Ishikawa (cell line): ENCODE data around the gene TNFRSF4.

Experiments
- YY1 ChIP-seq: IDR thresholded peaks from 2 replicates; pipeline ENCODE4 v1.6.1; 2012; ENCODE audit warnings: low read depth
- TF ChIP-seq, protein P1 (sequence below): IDR thresholded peaks from 2 replicates; pipeline ENCODE4 v1.6.1; 2012; ENCODE audit warnings: low read depth, mild to moderate bottlenecking

GRCh38 chr1:1236176-1236763 is 22.3 kb upstream of the TNFRSF4 start:
- TF ChIP-seq, protein P1, sequence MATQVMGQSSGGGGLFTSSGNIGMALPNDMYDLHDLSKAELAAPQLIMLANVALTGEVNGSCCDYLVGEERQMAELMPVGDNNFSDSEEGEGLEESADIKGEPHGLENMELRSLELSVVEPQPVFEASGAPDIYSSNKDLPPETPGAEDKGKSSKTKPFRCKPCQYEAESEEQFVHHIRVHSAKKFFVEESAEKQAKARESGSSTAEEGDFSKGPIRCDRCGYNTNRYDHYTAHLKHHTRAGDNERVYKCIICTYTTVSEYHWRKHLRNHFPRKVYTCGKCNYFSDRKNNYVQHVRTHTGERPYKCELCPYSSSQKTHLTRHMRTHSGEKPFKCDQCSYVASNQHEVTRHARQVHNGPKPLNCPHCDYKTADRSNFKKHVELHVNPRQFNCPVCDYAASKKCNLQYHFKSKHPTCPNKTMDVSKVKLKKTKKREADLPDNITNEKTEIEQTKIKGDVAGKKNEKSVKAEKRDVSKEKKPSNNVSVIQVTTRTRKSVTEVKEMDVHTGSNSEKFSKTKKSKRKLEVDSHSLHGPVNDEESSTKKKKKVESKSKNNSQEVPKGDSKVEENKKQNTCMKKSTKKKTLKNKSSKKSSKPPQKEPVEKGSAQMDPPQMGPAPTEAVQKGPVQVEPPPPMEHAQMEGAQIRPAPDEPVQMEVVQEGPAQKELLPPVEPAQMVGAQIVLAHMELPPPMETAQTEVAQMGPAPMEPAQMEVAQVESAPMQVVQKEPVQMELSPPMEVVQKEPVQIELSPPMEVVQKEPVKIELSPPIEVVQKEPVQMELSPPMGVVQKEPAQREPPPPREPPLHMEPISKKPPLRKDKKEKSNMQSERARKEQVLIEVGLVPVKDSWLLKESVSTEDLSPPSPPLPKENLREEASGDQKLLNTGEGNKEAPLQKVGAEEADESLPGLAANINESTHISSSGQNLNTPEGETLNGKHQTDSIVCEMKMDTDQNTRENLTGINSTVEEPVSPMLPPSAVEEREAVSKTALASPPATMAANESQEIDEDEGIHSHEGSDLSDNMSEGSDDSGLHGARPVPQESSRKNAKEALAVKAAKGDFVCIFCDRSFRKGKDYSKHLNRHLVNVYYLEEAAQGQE = no peak
- no peak for TF ChIP-seq YY1
